GM19455 (cell line): ENCODE results near the gene CSRNP2.
A peak's percentile ranks its signal among the peaks of the same experiment; 100 is the strongest.
"Not testable (repeated sequence)": the region's sequence is repeated elsewhere in the genome, so short reads cannot be mapped to it uniquely, and the experiment has no call there.

Experiments used
- ATAC-seq: cut with Tn5 transposase; IDR thresholded peaks from one replicate; pipeline ENCODE4 v1.9.1; 2021; ENCODE audit not compliant: unreplicated experiment

Gene CSRNP2

GRCh38 chr12:51083126-51083833 is at the start of gene CSRNP2:
Gene CSRNP2 (minus strand): TSS chr12:51083596. CDS start chr12:51076561, 7,035 bp downstream.
- ATAC-seq, result peak; percentile 94

- no peak for ATAC-seq
Observed at GRCh38 chr12:51132693-51133092, 49.3 kb upstream of the CSRNP2 start.

GRCh38 chr12:51131745-51132521 is 48.5 kb upstream of the CSRNP2 start:
- ATAC-seq, result no peak

- ATAC-seq, result no peak
Observed at GRCh38 chr12:51128919-51129318, 45.5 kb upstream of the CSRNP2 start.

GRCh38 chr12:51127050-51127729 is 43.8 kb upstream of the CSRNP2 start:
- ATAC-seq, result no peak

- ATAC-seq, result no peak
Observed at GRCh38 chr12:51126297-51126696, 42.9 kb upstream of the CSRNP2 start.

- no peak for ATAC-seq
Observed at GRCh38 chr12:51124504-51124903, 41.1 kb upstream of the CSRNP2 start.

GRCh38 chr12:51122844-51123243 is 39.4 kb upstream of the CSRNP2 start:
- ATAC-seq, result no peak

GRCh38 chr12:51118706-51119105 is 35.3 kb upstream of the CSRNP2 start:
- no peak for ATAC-seq

- no peak for ATAC-seq
Observed at GRCh38 chr12:51115533-51115932, 32.1 kb upstream of the CSRNP2 start.

- no peak for ATAC-seq
Observed at GRCh38 chr12:51108136-51108535, 24.7 kb upstream of the CSRNP2 start.

- ATAC-seq, result no peak
Observed at GRCh38 chr12:51103977-51104376, 20.6 kb upstream of the CSRNP2 start.

- no peak for ATAC-seq
Observed at GRCh38 chr12:51098611-51099010, 15.2 kb upstream of the CSRNP2 start.

- ATAC-seq, result no peak
Observed at GRCh38 chr12:51090705-51091229, 7.4 kb upstream of the CSRNP2 start.

GRCh38 chr12:51087818-51088217 is 4.4 kb upstream of the CSRNP2 start:
- ATAC-seq, result no peak

- no peak for ATAC-seq
Observed at GRCh38 chr12:51086933-51087332, 3.5 kb upstream of the CSRNP2 start.

- ATAC-seq, result no peak
Observed at GRCh38 chr12:51085757-51086156, 2.4 kb upstream of the CSRNP2 start.

- no peak for ATAC-seq
Observed at GRCh38 chr12:51082561-51083125, 753 bp downstream of the CSRNP2 start.

GRCh38 chr12:51081421-51081820 is 2.0 kb downstream of the CSRNP2 start:
- ATAC-seq, result no peak

GRCh38 chr12:51080136-51080535 is 3.3 kb downstream of the CSRNP2 start:
- ATAC-seq, result no peak

- not testable (repeated sequence) for ATAC-seq
Observed at GRCh38 chr12:51078866-51079265, 4.5 kb downstream of the CSRNP2 start.
